Fibroblast of upper back skin (primary cell): ENCODE data around the gene ZDHHC24.
A peak's percentile ranks its signal among the peaks of the same experiment; 100 is the strongest.
"Not testable (repeated sequence)": the region's sequence is repeated elsewhere in the genome, so short reads cannot be mapped to it uniquely, and the experiment has no call there.

Experiments used
- DNase-seq: peaks from one replicate; pipeline ENCODE4 v3.0.0-alpha.2; 2013

Gene ZDHHC24

GRCh38 chr11:66543263-66544107 is 2.4 kb downstream of the ZDHHC24 start:
- DNase-seq: peak; percentile 52

GRCh38 chr11:66542362-66542761 is 3.5 kb downstream of the ZDHHC24 start:
- DNase-seq: peak; percentile 12

- DNase-seq: no peak
These were observed 4.0 kb downstream of the ZDHHC24 start for GRCh38 chr11:66541892-66542291.

GRCh38 chr11:66540598-66540997 is 5.2 kb downstream of the ZDHHC24 start:
- DNase-seq: not testable (repeated sequence)

GRCh38 chr11:66539870-66540213 is 6.0 kb downstream of the ZDHHC24 start:
- no peak for DNase-seq

- no peak for DNase-seq
These were observed 6.5 kb downstream of the ZDHHC24 start for GRCh38 chr11:66539170-66539869.

GRCh38 chr11:66532784-66533183 is 13.1 kb downstream of the ZDHHC24 start:
- DNase-seq: no peak

GRCh38 chr11:66531841-66532240 is 14.0 kb downstream of the ZDHHC24 start:
- no peak for DNase-seq

GRCh38 chr11:66530927-66531709 is 14.7 kb downstream of the ZDHHC24 start:
- no peak for DNase-seq

- no peak for DNase-seq
These were observed 16.2 kb downstream of the ZDHHC24 start for GRCh38 chr11:66529655-66530054.

GRCh38 chr11:66529069-66529468 is 16.8 kb downstream of the ZDHHC24 start:
- no peak for DNase-seq

- no peak for DNase-seq
These were observed 21.4 kb downstream of the ZDHHC24 start for GRCh38 chr11:66524304-66525040.

GRCh38 chr11:66523611-66524010 is 22.2 kb downstream of the ZDHHC24 start:
- no peak for DNase-seq

GRCh38 chr11:66510990-66511339 is 34.9 kb downstream of the ZDHHC24 start:
- DNase-seq: no peak

- peak; percentile 75 for DNase-seq
These were observed 35.4 kb downstream of the ZDHHC24 start, which contains the start of gene BBS1 for GRCh38 chr11:66510271-66510989. Gene BBS1, plus strand, starts transcription at chr11:66510635. Its CDS starts 25 bp downstream, at chr11:66510660.

GRCh38 chr11:66509131-66509561 is 36.7 kb downstream of the ZDHHC24 start:
- no peak for DNase-seq

- DNase-seq: no peak
These were observed 40.5 kb downstream of the ZDHHC24 start for GRCh38 chr11:66505276-66505816.

- no peak for DNase-seq
These were observed 47.3 kb downstream of the ZDHHC24 start for GRCh38 chr11:66498506-66498905.

- no peak for DNase-seq
These were observed 48.6 kb downstream of the ZDHHC24 start for GRCh38 chr11:66497206-66497605.

GRCh38 chr11:66495401-66495854 is 50.4 kb downstream of the ZDHHC24 start:
- no peak for DNase-seq

GRCh38 chr11:66494935-66495334 is 50.9 kb downstream of the ZDHHC24 start:
- no peak for DNase-seq

- no peak for DNase-seq
These were observed 51.4 kb downstream of the ZDHHC24 start for GRCh38 chr11:66494458-66494857.
